CD8-positive, alpha-beta memory T cell (primary cell): ENCODE data around the gene SPPL2C. TPM values are rescaled to one million over a fixed set of nuclear protein-coding genes. Genes with fewer than 3 reads are reported as not detected.
"Not testable (repeated sequence)": the region's sequence is repeated elsewhere in the genome, so short reads cannot be mapped to it uniquely, and the experiment has no call there.

Experiments used
- CTCF ChIA-PET: fragments of 350-600 bp; sonication (Branson Sonifier 250); formaldehyde crosslinking; loops from one replicate; lab custom pipeline; 2021; ENCODE audit warnings: antibody characterized with exemption; lab: Charles Lee
- POLR2A ChIA-PET: fragments of 350-600 bp; sonication (Branson Sonifier 250); formaldehyde crosslinking; loops from one replicate; lab custom pipeline; 2021; ENCODE audit warnings: antibody characterized with exemption; lab: Charles Lee
- DNase-seq, 5 donors: peaks; one replicate each; pipeline versions ENCODE4 v3.0.0 to v3.0.0-alpha.2; 2020 to 2022; ENCODE audit warnings: mixed read lengths in 1 of 5
- H3K27ac ChIP-seq: one replicate; pipeline ENCODE4 v1.7.0; 2013; ENCODE audit warnings: low read depth, mild to moderate bottlenecking, low read length, moderate library complexity
- H3K27me3 ChIP-seq: 2 replicates; pipeline ENCODE4 v1.7.0; 2013; ENCODE audit warnings: low read length, mild to moderate bottlenecking; ENCODE audit not compliant: insufficient read depth, poor library complexity, severe bottlenecking
- H3K36me3 ChIP-seq: 2 replicates; pipeline ENCODE4 v1.7.0; 2013; ENCODE audit warnings: mild to moderate bottlenecking, low read length, moderate library complexity; ENCODE audit not compliant: insufficient read depth
- H3K4me1 ChIP-seq: 2 replicates; pipeline ENCODE4 v1.7.0; 2013; ENCODE audit warnings: mild to moderate bottlenecking, low read length, moderate library complexity; ENCODE audit not compliant: insufficient read depth
- H3K4me3 ChIP-seq: 2 replicates; pipeline ENCODE4 v1.7.0; 2013; ENCODE audit warnings: mild to moderate bottlenecking, low read length
- H3K9me3 ChIP-seq: 2 replicates; pipeline ENCODE4 v1.7.0; 2013; ENCODE audit warnings: mild to moderate bottlenecking, low read length
- H3K27ac Mint-ChIP-seq, 8 donors: one replicate each; pipeline ENCODE4 v1.8.0; 2020 to 2021; ENCODE audit warnings: mixed read lengths in 8 of 8, mild to moderate bottlenecking in 6 of 8, inconsistent platforms in 3 of 8, moderate library complexity in 3 of 8
- H3K27me3 Mint-ChIP-seq, 2 donors: one replicate each; pipeline ENCODE4 v1.8.0; 2020 to 2021; ENCODE audit warnings: mixed read lengths in 2 of 2, mild to moderate bottlenecking in 1 of 2, moderate library complexity in 1 of 2
- H3K36me3 Mint-ChIP-seq, 3 donors: one replicate each; pipeline ENCODE4 v1.8.0; 2020 to 2021; ENCODE audit warnings: mixed read lengths in 3 of 3, inconsistent platforms in 1 of 3, mild to moderate bottlenecking in 1 of 3
- H3K4me1 Mint-ChIP-seq, 3 donors: one replicate each; pipeline ENCODE4 v1.8.0; 2020 to 2021; ENCODE audit warnings: mixed read lengths in 3 of 3, inconsistent platforms in 1 of 3, mild to moderate bottlenecking in 1 of 3
- H3K4me3 Mint-ChIP-seq, 7 donors: one replicate each; pipeline ENCODE4 v1.8.0; 2020 to 2021; ENCODE audit warnings: mixed read lengths in 7 of 7, mild to moderate bottlenecking in 6 of 7, moderate library complexity in 4 of 7, inconsistent platforms in 2 of 7
- H3K9me3 Mint-ChIP-seq, 5 donors: one replicate each; pipeline ENCODE4 v1.8.0; 2020 to 2022; ENCODE audit warnings: mixed read lengths in 5 of 5, mild to moderate bottlenecking in 3 of 5, moderate library complexity in 2 of 5, inconsistent platforms in 1 of 5
- polyA plus RNA-seq: library from polyadenylated mRNA; unstranded; fragments of 300-500 nt; fragmentation: Illumina TruSeq; gene quantifications from one replicate; pipeline ENCODE4 v1.2.3, GENCODE V29; 2021
- total RNA-seq, 2 experiments: library from RNA; stranded (reverse); gene quantifications; one replicate each; pipeline ENCODE4 v1.2.3, GENCODE V29; 2021

The SPPL2C gene
- total and polyA plus RNA-seq, 3 experiments from 2014 or later, result not detected

- Mint-ChIP-seq H3K36me3 (no peaks in the 10 kb centered on the region), H3K4me1 (peaks cover 4 to 8% (median 5%) of the 10 kb centered on the region in 3 donors), H3K9me3 (no peaks in the 10 kb centered on the region), H3K27ac (no peak overlapping the region), H3K4me3 (no peak overlapping the region), H3K27me3 (peaks cover 33 to 72% of the 10 kb centered on the region in 2 donors)
- H3K4me1 ChIP-seq, result no peaks in the 10 kb centered on the region
- H3K36me3 ChIP-seq, result no peaks in the 10 kb centered on the region
- no peak for DNase-seq
- H3K27ac ChIP-seq, result no peak overlapping the region
- POLR2A ChIA-PET, result no interaction called here
- H3K9me3 ChIP-seq, result no peaks in the 10 kb centered on the region
- CTCF ChIA-PET, result no interaction called here
- H3K4me3 ChIP-seq, result no peak overlapping the region
- no peaks in the 10 kb centered on the region for H3K27me3 ChIP-seq
These were observed 11.1 kb downstream of the SPPL2C start for GRCh38 chr17:45855691-45856336.

- peaks cover 0 to 2% (median 0%) of the 10 kb centered on the region in 3 donors for H3K4me1 Mint-ChIP-seq
- CTCF ChIA-PET, result no interaction called here
- no peak overlapping the region for H3K4me3 Mint-ChIP-seq
- peak overlapping the region in 1 of 8 donors; percentile 18 for H3K27ac Mint-ChIP-seq
- no peak for DNase-seq
- no peaks in the 10 kb centered on the region for H3K9me3 ChIP-seq
- H3K4me3 ChIP-seq, result no peak overlapping the region
- POLR2A ChIA-PET, result no interaction called here
- H3K9me3 Mint-ChIP-seq, result no peaks in the 10 kb centered on the region
- H3K27ac ChIP-seq, result no peak overlapping the region
- peaks cover 41 to 67% of the 10 kb centered on the region in 2 donors for H3K27me3 Mint-ChIP-seq
- H3K27me3 ChIP-seq, result no peaks in the 10 kb centered on the region
- no peaks in the 10 kb centered on the region for H3K36me3 ChIP-seq
- H3K4me1 ChIP-seq, result no peaks in the 10 kb centered on the region
- H3K36me3 Mint-ChIP-seq, result no peaks in the 10 kb centered on the region
These were observed 13.5 kb downstream of the SPPL2C start for GRCh38 chr17:45857977-45858708.

DNA sequence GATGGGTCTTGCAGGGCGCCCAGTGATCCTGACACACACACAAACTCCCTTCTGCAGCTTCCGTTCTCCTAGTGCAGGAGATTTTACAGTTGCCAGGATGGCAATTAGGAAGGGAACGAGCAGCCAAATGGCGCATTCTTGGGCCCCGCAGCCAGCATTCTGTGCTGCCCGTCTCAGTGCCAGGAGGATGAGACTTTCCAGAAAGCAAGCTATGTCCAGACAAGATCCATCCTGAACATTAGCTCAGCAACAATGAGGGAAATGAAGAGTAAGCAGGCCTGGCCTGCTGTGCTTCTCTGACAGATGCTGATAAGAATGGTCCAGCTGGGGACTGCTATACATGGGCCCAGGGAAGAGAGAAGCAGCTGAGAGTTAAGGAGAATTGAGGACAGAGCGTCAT is 16.5 kb downstream of the SPPL2C start:
- ChIA-PET POLR2A (no interaction called here), CTCF (no interaction called here)
- H3K27ac Mint-ChIP-seq, result no peak overlapping the region
- H3K36me3 ChIP-seq, result no peaks in the 10 kb centered on the region
- H3K4me3 ChIP-seq, result no peak overlapping the region
- H3K9me3 ChIP-seq, result no peaks in the 10 kb centered on the region
- peaks cover 36 to 73% of the 10 kb centered on the region in 2 donors for H3K27me3 Mint-ChIP-seq
- H3K4me1 ChIP-seq, result no peaks in the 10 kb centered on the region
- H3K4me1 Mint-ChIP-seq, result no peaks in the 10 kb centered on the region
- no peaks in the 10 kb centered on the region for H3K27me3 ChIP-seq
- H3K4me3 Mint-ChIP-seq, result no peak overlapping the region
- H3K9me3 Mint-ChIP-seq, result no peaks in the 10 kb centered on the region
- H3K36me3 Mint-ChIP-seq, result no peaks in the 10 kb centered on the region
- H3K27ac ChIP-seq, result no peak overlapping the region
- DNase-seq, result no peak

DNA sequence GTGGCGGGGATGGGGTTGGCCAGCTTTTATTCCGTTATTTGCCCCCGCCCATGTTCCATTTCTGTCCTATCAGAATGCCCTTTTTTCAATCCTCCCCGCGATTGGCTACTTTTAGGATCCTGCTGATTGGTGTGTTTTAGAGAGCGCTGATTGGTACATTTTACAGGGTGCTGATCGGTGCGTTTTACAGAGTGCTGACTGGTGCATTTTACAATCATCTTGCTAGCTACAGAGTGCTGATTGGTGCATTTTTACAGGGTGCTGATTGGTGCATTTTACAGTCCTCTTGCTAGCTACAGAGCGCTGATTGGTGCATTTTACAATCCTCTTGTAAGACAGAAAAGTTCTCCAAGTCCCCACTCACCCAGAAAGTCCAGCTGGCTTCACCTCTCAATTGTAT is 17.4 kb downstream of the SPPL2C start:
- H3K27ac Mint-ChIP-seq, POLR2A ChIA-PET, H3K4me3 Mint-ChIP-seq, H3K27ac ChIP-seq, H3K9me3 Mint-ChIP-seq, H3K27me3 ChIP-seq, H3K4me1 ChIP-seq, DNase-seq, H3K4me1 Mint-ChIP-seq, H3K36me3 Mint-ChIP-seq, H3K36me3 ChIP-seq, H3K4me3 ChIP-seq, H3K9me3 ChIP-seq: not testable (repeated sequence)
- CTCF ChIA-PET, result interaction anchor here (1.4 kb wide), 1 partner anchor 30 kb away, joined by 4 read pairs; no protein-coding TSS in a partner anchor
- peaks cover 31 to 69% of the 10 kb centered on the region in 2 donors for H3K27me3 Mint-ChIP-seq

GRCh38 chr17:45863857-45864654 is 19.4 kb downstream of the SPPL2C start:
- H3K4me3 Mint-ChIP-seq, result no peak overlapping the region
- Histone ChIP-seq H3K27ac (no peak overlapping the region), H3K36me3 (no peaks in the 10 kb centered on the region), H3K4me1 (no peaks in the 10 kb centered on the region), H3K27me3 (no peaks in the 10 kb centered on the region), H3K4me3 (no peak overlapping the region), H3K9me3 (no peaks in the 10 kb centered on the region)
- ChIA-PET CTCF (interaction anchor here (0.9 to 1.1 kb wide), 2 partner anchors 12 to 29 kb away, joined by 3 to 4 read pairs; no protein-coding TSS in a partner anchor), POLR2A (no interaction called here)
- H3K36me3 Mint-ChIP-seq, result no peaks in the 10 kb centered on the region
- no peak for DNase-seq
- no peaks in the 10 kb centered on the region for H3K9me3 Mint-ChIP-seq
- no peak overlapping the region for H3K27ac Mint-ChIP-seq
- H3K4me1 Mint-ChIP-seq, result no peaks in the 10 kb centered on the region
- H3K27me3 Mint-ChIP-seq, result peaks cover 27 to 61% of the 10 kb centered on the region in 2 donors

DNA sequence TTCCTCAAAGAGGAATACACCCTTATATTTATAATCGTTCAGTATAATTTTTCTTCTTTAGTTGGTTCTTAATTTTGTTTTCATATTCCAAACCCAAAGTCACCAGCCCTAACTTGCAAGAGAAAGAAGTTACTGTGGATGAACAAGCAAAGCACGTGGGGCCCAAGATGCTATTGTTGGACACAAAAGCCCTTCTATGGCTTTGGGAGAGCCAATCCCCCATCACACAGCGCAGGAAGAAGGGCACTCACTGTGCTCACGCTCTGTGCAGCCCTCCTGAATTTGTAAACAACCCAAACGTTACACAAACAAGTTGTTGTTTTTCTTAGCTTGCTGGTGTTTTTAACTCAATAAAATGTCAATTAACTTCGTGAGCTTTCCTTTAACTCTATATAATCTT is 22.5 kb downstream of the SPPL2C start:
- CTCF ChIA-PET, result no interaction called here
- no peak overlapping the region for H3K27ac Mint-ChIP-seq

GRCh38 chr17:45867702-45868101 is 23.0 kb downstream of the SPPL2C start:
- no peaks in the 10 kb centered on the region for H3K9me3 ChIP-seq
- no peaks in the 10 kb centered on the region for H3K4me1 ChIP-seq
- Mint-ChIP-seq H3K27me3 (peaks cover 15 to 54% of the 10 kb centered on the region in 2 donors), H3K36me3 (no peaks in the 10 kb centered on the region), H3K4me1 (no peaks in the 10 kb centered on the region), H3K27ac (peak overlapping the region in 1 of 8 donors; percentile 37), H3K4me3 (no peak overlapping the region), H3K9me3 (no peaks in the 10 kb centered on the region)
- ChIA-PET POLR2A (no interaction called here), CTCF (no interaction called here)
- H3K27me3 ChIP-seq, result no peaks in the 10 kb centered on the region
- no peak overlapping the region for H3K27ac ChIP-seq
- no peak for DNase-seq
- H3K4me3 ChIP-seq, result no peak overlapping the region
- no peaks in the 10 kb centered on the region for H3K36me3 ChIP-seq

More for the DNA sequence above, 22.5 kb downstream of the SPPL2C start:
- Histone ChIP-seq H3K4me1 (no peaks in the 10 kb centered on the region), H3K4me3 (no peak overlapping the region), H3K36me3 (no peaks in the 10 kb centered on the region), H3K9me3 (no peaks in the 10 kb centered on the region), H3K27ac (no peak overlapping the region), H3K27me3 (no peaks in the 10 kb centered on the region)
- Mint-ChIP-seq H3K36me3 (no peaks in the 10 kb centered on the region), H3K9me3 (no peaks in the 10 kb centered on the region), H3K4me1 (no peaks in the 10 kb centered on the region), H3K4me3 (no peak overlapping the region), H3K27me3 (peaks cover 17 to 56% of the 10 kb centered on the region in 2 donors)
- DNase-seq, result no peak
- POLR2A ChIA-PET, result no interaction called here

- POLR2A ChIA-PET, result no interaction called here
- CTCF ChIA-PET, result no interaction called here
- H3K36me3 Mint-ChIP-seq, result no peaks in the 10 kb centered on the region
These were observed 23.6 kb downstream of the SPPL2C start for GRCh38 chr17:45868276-45868675.

More at GRCh38 chr17:45868276-45868675, 23.6 kb downstream of the SPPL2C start:
- H3K9me3 ChIP-seq, result no peaks in the 10 kb centered on the region
- H3K4me1 ChIP-seq, result no peaks in the 10 kb centered on the region
- H3K36me3 ChIP-seq, result no peaks in the 10 kb centered on the region
- Mint-ChIP-seq H3K4me3 (no peak overlapping the region), H3K27me3 (peaks cover 12 to 50% of the 10 kb centered on the region in 2 donors), H3K4me1 (peaks cover 0 to 2% (median 0%) of the 10 kb centered on the region in 3 donors), H3K9me3 (no peaks in the 10 kb centered on the region), H3K27ac (no peak overlapping the region)
- no peak overlapping the region for H3K4me3 ChIP-seq
- no peak for DNase-seq
- H3K27me3 ChIP-seq, result no peaks in the 10 kb centered on the region
- H3K27ac ChIP-seq, result no peak overlapping the region
